HG03280 (cell line): ENCODE data around the gene ILRUN.
A peak's percentile ranks its signal among the peaks of the same experiment; 100 is the strongest.
"Not testable (repeated sequence)": the region's sequence is repeated elsewhere in the genome, so short reads cannot be mapped to it uniquely, and the experiment has no call there.

Source experiments
- ATAC-seq: cut with Tn5 transposase; IDR thresholded peaks from one replicate; pipeline ENCODE4 v1.9.1; 2021; ENCODE audit warnings: mild to moderate bottlenecking, moderate library complexity; ENCODE audit not compliant: unreplicated experiment

Gene ILRUN

DNA sequence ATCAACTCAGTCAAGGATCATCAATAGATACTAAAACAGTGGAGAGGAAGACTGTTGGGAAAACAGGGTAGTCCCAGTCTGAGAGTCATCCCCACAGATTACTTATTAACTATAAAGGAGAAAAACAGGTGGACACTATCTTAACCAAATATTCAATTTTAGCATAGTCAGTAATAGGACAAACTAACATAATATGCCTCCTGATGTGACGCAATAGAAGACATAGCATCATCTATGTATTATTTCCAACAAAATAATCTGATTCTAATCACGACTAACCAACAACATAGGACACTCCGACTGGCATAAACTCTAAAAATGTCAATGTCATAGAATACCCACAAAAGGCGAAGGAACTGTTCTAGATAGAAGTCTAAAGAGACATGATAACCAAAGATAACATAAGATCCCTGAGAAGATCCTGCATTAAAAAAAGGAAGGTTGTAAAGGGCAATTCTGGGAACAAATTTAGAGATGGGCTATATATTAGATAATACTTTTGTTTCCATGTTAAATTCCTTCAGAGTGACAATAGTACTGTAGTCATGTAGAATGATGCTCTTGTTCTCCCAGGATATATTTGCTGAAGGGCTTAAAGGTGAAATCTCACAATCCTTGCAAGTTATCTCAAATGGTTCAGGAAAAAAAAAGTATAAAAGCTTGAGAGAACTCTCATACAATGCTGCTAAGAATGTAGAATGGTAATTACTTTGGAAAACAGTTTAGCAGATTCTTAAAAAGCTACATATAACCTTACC is 28.9 kb downstream of the ILRUN start:
- no peak for ATAC-seq

DNA sequence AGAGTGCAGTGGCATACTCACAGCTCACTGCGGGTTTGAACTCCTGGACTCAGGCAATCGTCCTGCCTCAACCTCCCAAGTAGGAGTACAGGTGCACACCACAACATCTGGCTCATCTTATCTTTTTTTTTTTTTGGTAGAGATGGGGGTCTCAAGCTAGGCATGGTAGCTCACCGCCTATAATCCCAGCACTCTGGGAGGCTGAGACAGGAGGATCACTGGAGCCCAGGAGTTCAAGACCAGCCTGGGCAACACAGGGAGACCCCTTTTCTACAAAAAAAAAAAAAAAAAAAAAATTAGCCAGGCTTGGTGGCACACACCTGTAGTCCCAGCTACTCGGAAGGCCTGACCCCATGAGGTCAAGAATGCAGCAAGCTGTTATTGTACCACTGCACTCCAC is 31.5 kb downstream of the ILRUN start:
- ATAC-seq: no peak

DNA sequence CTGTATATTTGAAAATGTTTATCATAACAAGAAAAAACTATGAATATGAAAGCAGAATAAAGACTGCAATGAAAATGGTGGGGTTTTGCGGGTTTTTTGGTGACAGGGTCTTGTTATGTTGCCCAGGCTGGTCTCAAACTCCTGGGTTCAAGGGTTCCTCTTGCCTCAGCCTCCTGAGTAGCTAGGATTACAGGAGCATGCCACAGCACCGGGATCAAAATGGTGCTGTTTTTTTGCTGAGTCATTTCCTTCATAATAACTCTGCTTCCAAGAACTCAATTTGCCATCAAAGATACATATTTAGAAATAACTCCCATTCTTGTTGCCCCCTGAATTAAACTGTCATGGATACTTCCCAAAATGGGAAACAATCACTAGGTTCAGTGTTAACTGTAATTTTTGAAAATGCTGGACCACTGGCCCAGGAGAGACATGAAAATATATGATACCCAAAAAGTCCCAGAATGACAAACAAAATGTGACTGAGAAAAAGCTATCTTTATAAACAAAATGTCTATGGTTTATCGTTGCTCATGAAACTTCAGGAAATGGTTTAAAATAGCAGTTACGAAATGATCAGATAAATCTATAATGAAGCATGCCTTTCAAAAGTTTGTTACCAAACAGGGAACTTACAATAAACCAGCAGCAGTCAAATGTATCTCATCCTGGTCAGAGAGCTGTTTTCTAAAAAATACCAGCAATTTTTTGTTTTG is 32.2 kb downstream of the ILRUN start:
- ATAC-seq: no peak

DNA sequence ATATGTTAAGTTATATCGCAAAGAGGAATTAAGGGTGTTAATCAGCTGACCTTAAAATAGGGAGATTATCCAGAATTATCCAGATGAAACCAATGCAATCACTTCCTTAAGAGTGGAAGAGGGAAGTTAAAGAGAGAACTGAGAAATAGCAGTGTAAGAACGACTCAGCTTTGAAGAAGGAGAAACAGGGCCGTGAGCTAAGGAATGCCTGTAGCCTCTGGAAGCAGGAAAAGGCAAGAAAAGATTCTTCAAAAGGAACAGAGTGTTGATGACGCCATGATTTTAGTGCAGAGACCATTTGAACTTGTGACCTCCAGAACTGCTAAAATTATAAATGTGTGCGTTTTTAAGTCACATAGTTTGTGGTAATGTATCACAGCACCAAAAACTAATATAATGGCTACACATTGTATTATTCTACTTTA is 32.7 kb downstream of the ILRUN start:
- ATAC-seq: no peak

DNA sequence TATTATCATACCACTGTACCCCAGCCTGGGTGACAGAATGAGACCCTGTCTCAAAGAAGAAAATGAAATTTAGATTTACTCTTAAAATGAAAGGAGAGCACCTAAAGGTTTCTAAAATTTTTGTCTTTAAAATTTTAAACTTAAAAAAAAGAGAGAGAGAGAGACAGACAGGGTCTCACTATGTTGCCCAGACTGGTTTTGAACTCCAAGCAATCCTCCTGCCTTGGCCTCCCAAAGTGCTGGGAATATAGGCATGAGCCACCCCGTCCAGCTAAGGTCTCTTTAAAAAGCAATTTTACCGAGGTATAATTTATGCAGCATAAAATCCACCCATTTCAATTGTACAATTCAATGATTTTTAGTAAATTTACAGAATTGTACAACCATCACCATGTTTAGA is 33.2 kb downstream of the ILRUN start:
- ATAC-seq: no peak

DNA sequence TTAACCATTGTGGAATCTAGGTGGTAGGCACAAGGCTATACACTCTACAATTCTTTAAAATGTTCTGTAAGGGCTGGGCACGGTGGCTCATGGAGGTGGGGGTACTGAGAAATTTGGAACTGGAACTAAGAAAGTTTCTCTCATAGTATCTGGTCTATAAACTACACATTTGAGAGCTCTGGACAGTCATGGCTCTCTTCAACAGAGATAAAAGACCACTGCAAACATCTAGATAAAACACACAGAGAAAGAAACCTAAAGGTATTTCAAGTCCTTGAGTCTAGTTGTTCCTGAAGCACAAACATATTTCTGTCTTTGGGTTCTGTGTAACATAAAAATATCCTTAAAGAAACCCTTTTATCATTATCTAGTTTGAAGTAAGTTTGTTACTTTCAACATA is 35.2 kb downstream of the ILRUN start:
- ATAC-seq: no peak

DNA sequence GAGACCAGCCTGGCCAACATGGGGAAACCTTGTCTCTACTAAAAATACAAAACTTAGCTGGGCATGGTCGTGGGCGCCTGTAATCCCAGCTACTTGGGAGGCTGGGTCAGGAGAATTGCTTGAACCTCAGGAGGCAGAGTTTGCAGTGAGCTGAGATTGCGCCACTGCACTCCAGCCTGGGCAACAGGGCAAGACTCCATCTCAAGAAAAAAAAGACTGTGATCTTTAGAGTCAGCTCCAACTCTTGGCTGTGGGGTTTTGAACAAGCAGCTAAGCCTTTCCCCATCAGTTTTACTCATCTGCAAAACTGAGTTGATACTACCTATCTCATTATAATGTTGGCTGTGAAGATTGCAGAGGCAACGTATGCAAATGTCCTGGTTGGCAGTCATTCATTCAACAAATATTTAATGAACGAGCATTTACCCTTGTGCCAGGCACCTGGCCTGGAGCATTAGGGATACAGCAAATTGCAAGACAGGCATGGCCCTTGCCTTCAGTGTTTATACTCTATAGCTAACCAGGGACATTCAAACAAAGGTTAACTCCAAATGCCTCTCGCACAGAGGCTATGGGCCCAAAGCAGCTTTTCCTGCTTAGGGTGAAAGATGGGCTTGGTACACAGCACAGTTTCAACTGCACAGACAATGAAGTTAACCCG is 37.8 kb downstream of the ILRUN start:
- ATAC-seq: no peak

DNA sequence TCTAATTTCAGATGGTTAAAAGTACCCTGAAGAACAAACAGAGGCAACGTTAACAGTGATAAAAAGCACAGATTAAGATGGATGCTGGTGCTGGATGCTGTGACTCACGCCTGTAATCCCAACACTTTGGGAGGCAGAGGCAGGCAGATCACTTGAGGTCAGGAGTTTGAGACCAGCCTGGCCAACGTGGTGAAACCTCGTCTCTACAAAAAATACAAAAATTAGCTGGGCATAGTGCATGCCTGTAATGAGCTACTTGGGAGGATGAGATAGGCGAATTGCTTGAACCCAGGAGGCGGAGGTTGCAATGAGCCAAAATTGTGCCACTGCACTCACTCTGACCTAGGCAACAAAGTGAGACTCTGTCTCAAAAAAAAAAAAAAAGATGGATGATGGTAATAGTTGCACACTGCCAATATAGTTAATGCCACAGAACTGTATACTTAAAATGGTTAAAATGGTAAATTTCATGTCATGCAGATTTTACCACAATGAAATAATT is 38.5 kb downstream of the ILRUN start:
- not testable (repeated sequence) for ATAC-seq

DNA sequence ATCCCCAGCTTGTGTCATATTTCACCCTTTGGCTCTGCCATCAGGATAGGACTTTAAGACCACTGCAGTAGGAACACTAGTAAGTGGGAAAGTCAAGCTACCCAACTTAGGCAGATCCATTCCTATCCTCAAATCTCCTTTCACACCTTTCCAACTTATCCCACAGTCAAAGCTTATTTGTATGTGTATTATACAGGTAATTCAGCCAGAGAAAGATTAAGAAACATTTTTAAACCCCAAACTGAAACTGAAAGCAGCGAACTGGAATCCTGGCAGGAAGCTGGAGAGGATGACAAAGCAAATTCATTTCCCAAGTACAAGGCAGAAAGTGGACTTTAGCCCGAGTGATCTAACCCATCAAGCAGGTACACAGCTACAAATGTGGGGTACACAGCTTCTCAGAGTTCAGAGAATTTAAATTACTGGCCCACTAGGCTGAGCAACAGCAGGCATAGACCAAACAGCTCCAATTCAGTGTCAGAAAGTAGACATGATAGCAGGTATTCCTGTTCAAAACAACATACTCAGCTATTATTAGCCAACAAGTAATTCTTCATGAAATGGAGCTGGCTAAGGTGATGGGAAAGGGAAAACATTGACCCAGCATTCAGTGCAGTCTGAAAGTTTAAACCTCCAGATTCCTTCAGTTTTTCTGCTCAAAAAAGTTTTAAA is 39.1 kb downstream of the ILRUN start:
- ATAC-seq: no peak

DNA sequence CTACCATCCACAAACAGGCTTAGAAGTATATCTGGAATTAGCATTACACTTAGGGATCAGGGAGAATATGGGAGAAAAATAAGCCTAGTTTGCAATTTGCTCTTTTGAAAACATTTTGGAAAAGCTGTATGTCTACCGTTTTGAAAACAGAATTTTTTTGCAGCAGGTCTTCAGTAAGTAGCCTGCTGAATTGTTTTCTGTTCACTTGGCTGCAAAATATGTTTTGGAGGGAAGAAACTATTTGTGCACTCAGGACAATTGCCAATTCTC is 39.6 kb downstream of the ILRUN start:
- ATAC-seq: no peak

DNA sequence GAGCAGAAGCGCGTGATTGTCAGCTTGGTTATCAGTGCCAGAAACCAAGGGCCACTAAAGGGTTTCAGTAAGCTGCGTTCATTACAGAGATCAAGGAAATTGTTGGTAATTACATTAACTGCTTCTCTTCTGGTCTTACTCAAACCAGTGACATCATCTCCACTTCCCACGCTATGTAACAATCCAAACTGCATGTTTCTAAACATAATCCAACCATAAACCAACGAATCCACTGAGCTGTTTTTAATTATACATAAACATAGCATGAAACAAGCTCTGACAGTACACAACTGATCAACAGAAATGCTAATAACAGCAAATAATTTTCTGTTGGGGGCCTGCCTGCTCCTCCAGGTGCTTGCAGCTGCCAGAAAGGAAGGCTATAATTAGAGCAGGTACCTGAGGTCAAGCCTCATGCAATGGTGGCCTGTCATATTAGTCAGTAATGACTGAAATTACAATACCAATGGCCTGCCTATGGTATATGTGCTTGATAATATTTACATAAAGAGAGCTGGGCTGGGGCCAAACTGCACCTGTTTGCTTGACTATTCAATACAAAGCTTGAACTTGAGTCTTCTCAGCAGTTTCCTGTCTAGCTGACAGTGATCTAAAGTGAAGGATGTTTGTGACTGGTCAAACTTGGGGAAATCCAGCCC is 40.1 kb downstream of the ILRUN start:
- ATAC-seq: peak; percentile 90

DNA sequence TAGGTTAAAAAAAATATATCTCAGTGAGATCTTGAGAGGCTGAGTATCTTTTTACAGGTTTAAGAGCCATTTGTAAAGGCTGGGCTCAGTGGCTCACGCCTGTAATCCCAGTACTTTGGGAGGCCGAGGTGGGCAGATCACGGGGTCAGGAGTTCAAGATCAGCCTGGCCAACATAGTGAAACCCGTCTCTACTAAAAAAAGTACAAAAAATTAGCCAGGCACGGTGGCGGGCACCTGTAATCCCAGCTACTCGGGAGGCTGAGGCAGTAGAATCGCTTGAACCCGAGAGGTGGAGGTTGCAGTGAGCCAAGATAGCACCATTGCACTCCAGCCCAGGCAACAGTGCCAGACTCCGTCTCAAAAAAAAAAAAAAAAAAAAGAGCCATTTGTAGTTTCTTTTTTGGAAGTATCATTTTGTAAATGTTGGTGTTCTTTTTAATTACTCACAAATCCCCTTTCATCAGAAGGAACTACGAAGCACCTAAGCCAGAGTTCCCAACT is 40.6 kb downstream of the ILRUN start:
- not testable (repeated sequence) for ATAC-seq

DNA sequence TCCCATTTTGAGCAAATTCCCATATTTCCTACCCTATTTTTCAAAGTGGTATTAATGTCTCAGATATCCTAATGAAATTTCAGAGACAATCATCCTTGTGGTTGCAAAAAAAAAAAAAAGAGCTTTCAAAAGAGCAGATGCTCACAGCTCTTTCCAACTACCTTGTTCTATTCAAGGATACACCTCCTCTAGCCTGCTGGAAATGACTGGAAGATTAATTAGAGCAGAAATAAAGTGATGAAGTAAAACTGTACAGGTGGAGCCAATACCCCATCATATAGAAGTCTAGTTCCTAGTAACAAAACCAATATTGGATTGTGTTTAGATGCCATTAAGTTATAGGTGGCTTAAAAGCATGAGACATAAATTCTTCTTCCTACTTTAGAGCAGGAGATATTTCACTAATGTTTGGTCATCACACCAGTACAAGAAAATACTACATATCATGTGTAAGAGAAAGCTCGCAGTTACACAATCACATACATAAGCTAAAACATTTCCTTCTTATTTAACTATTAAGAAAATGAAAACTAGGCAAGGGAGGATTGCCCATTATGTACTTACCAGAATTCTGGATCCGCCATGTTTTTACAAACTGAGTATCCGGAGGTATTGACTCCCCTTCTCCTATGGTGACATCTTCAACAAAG is 42.4 kb downstream of the ILRUN start:
- ATAC-seq: no peak

DNA sequence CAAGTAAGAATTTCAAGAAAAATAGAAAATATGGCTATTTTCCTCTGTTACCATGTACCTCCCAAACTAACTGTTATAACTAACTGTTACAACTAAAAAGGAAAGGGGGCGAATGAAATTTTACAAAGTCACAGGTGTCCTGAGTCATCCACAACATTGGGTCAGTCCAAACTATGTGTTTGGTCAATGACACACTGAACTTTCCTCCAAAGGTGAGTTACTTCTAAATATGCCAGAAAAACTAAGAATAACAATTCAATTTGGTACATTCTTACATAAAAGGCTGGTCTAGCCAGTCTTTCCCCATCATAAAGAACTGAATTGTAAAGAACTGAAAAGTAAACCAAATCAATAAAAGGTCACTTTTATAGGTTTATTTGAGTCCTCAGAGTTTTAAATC is 44.3 kb downstream of the ILRUN start:
- no peak for ATAC-seq

DNA sequence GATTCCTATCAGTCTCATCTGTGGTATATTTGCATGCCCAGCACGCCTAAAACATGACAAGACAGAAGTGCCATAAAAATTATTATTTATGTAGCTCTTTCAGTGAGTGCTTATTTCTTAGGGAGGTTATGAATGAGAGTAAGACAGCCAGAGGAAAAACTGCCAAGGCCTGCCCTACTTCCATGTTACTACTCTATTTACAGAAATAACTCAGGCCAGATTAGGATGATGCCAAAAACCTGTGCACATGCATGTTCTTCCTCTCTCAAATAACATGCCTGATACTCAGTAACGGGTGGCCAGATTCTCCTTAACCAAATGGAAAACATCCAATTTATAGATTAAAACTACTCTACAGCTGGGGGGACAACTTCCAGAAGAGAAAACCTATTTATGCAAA is 45.7 kb downstream of the ILRUN start:
- no peak for ATAC-seq

DNA sequence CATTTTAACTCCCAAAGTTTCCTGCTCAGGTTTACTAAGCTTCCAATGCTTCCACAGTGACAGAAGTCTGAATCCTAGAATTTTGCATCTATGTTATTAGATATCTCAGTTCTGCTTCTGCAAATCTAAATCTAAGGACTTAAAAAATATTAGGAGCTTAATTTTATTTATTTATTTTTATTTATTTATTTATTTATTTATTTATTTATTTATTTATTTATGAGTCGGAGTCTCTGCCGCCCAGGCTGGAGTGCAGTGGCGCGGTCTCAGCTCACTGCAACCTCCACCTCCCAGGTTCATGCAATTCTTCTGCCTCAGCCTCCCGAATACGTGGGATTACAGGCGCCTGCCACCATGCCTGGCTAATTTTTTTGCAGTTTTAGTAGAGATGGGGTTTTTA is 46.3 kb downstream of the ILRUN start:
- not testable (repeated sequence) for ATAC-seq

DNA sequence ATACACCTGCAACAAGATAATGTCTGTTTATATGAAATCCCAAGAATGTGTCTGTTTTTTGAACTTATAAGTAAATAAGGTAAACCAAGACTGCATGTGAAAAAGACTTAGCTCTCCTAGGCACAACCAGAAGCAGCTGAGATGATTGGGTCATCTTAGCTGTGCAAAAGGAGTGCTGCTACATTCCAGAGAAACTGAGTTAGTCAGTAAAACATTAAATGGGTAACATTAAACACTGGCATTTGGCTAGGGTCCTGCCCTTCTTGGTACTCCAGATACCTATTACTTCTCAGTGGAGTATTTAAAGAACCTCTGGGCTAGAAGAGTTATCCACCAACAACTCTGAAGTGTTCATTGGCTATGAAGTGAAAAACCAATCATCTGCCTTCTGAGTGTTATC is 47.8 kb downstream of the ILRUN start:
- no peak for ATAC-seq
